Left lung (tissue), 10 donors: ENCODE measurements around the gene NFATC4. TPM values are rescaled to one million over a fixed set of nuclear protein-coding genes. Genes with fewer than 3 reads are reported as not detected.
A peak's percentile ranks its signal among the peaks of the same experiment; 100 is the strongest.

Experiments used
- ATAC-seq: fragments of 200-7000 bp; cut with Tn5 transposase; one replicate; pipeline ENCODE4 v1.9.1; 2020; ENCODE audit warnings: moderate library complexity
- DNase-seq, 4 donors: peaks; one replicate each; pipeline ENCODE4 v3.0.0-alpha.2; 2013 to 2020
- H3K27ac ChIP-seq, 2 donors: fragments of 200-600 bp; sonication (generic) in 1 of 2; one replicate each; pipeline versions ENCODE4 v1.5.0 to v1.8.0; 2020 to 2021
- H3K27me3 ChIP-seq, 2 donors: fragments of 200-600 bp; sonication (generic) in 1 of 2; one replicate each; pipeline versions ENCODE4 v1.5.0 to v1.8.0; 2020 to 2021
- H3K36me3 ChIP-seq, 2 donors: fragments of 200-600 bp; sonication (generic) in 1 of 2; one replicate each; pipeline versions ENCODE4 v1.5.0 to v1.8.0; 2020 to 2021
- H3K4me1 ChIP-seq, 2 donors: fragments of 200-600 bp; one replicate each; pipeline ENCODE4 v1.8.0; 2021
- H3K4me3 ChIP-seq, 2 donors: fragments of 200-600 bp; sonication (generic) in 1 of 2; one replicate each; pipeline versions ENCODE4 v1.5.0 to v1.8.0; 2020 to 2021; ENCODE audit warnings: mild to moderate bottlenecking in 1 of 2
- H3K9me3 ChIP-seq, 2 donors: fragments of 200-600 bp; sonication (generic) in 1 of 2; one replicate each; pipeline versions ENCODE4 v1.5.0 to v1.8.0; 2020 to 2021
- intact Hi-C, 2 donors: fragments of 100-400 bp; cut with DNase I; formaldehyde crosslinking; loops; one replicate each; pipeline versions ENCODE4 v1.11.2 to v1.14.2; 2022
- polyA plus RNA-seq, 6 donors: library from polyadenylated mRNA; unstranded; fragments of 120-200 nt; gene quantifications; one replicate each; pipeline ENCODE4 v1.2.1, GENCODE V29; 2013; ENCODE audit not compliant: insufficient read length in 6 of 6
- total RNA-seq, 2 donors: library from RNA; stranded (reverse); fragmentation: NEBNext Ultra II Directional; extraction: Animal tissue kit (Norgen Biotek cat#: 25700); gene quantifications; one replicate each; pipeline ENCODE4 v1.2.1, GENCODE V29; 2021
- TF ChIP-seq, protein P1 (sequence below), 2 donors: fragments of 200-600 bp; sonication (generic) in 1 of 2; IDR thresholded peaks; one replicate each; pipeline versions ENCODE4 v1.5.0 to v1.8.0; 2021; ENCODE audit warnings: antibody characterized with exemption in 2 of 2
- donor health status: DM: no; HTN: yes; CAD: no.
- donor health status: DM: no; HTN: no; CAD: no.

Gene NFATC4
- total and polyA plus RNA-seq, 8 donors = 39.4 to 102 (median 81.1) TPM

DNA sequence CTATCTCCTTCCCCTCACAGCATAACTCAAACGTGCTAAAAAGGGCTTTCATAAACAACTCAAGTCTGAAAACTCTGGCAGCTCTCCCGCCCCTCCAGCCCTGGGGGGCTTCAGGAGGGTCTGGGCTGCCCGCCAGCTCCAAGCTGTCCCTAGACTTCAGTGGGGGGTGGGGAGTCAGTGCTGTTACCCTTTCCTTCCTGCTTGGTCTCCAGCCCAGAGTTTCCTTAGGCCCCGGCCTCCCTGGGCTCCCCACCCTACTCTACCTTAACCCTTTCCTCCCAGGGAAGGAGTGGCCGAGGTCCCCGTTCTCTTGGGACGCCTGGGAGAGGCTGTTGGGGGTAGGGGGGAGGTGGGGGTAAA, 30.3 kb downstream of the NFATC4 start:
- TF ChIP-seq, protein P1, sequence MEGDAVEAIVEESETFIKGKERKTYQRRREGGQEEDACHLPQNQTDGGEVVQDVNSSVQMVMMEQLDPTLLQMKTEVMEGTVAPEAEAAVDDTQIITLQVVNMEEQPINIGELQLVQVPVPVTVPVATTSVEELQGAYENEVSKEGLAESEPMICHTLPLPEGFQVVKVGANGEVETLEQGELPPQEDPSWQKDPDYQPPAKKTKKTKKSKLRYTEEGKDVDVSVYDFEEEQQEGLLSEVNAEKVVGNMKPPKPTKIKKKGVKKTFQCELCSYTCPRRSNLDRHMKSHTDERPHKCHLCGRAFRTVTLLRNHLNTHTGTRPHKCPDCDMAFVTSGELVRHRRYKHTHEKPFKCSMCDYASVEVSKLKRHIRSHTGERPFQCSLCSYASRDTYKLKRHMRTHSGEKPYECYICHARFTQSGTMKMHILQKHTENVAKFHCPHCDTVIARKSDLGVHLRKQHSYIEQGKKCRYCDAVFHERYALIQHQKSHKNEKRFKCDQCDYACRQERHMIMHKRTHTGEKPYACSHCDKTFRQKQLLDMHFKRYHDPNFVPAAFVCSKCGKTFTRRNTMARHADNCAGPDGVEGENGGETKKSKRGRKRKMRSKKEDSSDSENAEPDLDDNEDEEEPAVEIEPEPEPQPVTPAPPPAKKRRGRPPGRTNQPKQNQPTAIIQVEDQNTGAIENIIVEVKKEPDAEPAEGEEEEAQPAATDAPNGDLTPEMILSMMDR (IDR thresholded peaks at IDR 0.05) = no peak
- intact Hi-C loops = no loop called here
- H3K4me1 ChIP-seq = peaks cover 6 to 37% of the 10 kb centered on the region in 2 donors
- ATAC-seq = peak; percentile 27
- peak in 2 of 4 donors; percentile 86 to 94 for DNase-seq
- peak overlapping the region; percentile 56 to 68 for H3K27ac ChIP-seq
- H3K9me3 ChIP-seq = no peaks in the 10 kb centered on the region
- H3K4me3 ChIP-seq = peak overlapping the region; percentile 57 to 61
- no peaks in the 10 kb centered on the region for H3K27me3 ChIP-seq
- no peaks in the 10 kb centered on the region for H3K36me3 ChIP-seq

DNA sequence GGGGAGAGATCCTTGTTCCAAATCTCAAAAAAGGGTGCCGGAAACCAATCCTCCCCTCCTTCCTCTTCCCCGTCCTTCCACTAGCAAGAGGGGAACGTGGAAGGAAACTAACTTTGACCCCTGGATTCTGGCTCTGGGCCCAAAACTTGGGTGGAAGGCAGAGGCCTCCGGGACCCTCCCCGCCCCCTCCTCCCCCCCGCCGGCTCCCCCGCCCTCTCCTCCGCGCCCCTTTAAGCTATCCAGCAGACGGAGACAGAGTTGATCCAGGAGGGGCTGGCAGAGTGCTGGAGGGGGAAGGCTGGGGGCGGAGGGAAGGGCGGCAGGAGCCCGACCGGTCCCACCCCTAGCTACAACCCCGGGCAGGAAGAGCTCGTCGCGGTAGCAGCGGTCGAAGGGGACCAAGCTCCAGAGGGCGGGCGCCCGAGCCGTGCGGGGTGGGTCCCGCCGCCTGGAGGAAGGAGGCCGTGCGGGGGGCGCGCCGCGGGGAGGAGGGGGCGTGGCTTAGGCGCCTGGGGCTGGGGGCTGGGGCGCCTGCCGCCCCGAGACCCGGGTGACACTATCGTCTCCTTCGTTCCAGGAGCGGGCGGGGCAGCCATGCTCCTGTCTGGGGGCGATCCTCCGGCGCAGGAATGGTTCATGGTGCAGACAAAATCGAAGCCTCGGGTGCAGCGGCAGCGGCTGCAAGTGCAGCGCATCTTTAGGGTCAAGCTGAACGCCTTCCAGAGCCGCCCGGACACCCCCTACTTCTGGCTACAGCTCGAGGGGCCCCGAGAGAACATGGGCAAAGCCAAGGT, 30.9 kb downstream of the NFATC4 start, which contains the start of gene NYNRIN:
TSS of gene NYNRIN (plus strand) at position 351 of the 794 bp plus-strand sequence. CDS start at position 595, 244 bp downstream.
- DNase-seq = peak; percentile 55 to 91 (median 78)
- TF ChIP-seq, protein P1 (IDR thresholded peaks at IDR 0.05) = no peak
- intact Hi-C loops = no loop called here
- Histone ChIP-seq H3K36me3 (no peaks in the 10 kb centered on the region), H3K9me3 (no peaks in the 10 kb centered on the region), H3K27me3 (no peaks in the 10 kb centered on the region), H3K4me1 (peaks cover 6 to 40% of the 10 kb centered on the region in 2 donors), H3K4me3 (peak within 1 kb of the TSS; percentile 57 to 61), H3K27ac (peak within 1 kb of the TSS; percentile 56 to 68)
- ATAC-seq = peak; percentile 78

DNA sequence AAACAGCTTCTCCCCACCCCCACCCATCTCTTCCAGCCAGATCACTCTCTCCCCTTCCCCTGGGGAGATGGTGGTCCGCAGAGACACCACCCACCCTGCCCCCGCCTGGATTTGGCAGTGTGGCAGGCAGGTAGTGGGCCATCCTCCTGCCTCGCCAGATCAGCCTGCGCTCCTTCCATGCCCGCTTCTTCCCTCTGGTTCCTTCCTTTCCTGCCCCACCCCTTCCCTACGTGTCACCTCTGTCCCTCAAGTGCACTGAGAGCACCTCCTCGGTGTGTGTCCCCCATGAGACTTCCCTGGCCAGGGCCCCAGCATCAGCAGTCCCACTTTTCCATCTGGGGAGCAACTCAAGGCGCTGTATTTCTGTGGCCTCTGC, 31.5 kb downstream of the NFATC4 start:
- Histone ChIP-seq H3K27ac (peak overlapping the region; percentile 56 to 68), H3K9me3 (no peaks in the 10 kb centered on the region), H3K36me3 (no peaks in the 10 kb centered on the region), H3K27me3 (no peaks in the 10 kb centered on the region), H3K4me3 (peak overlapping the region; percentile 57 to 61), H3K4me1 (peaks cover 6 to 40% of the 10 kb centered on the region in 2 donors)
- intact Hi-C loops = no loop called here
- no peak for DNase-seq
- peak; percentile 29 for ATAC-seq
- TF ChIP-seq, protein P1 (IDR thresholded peaks at IDR 0.05) = no peak

DNA sequence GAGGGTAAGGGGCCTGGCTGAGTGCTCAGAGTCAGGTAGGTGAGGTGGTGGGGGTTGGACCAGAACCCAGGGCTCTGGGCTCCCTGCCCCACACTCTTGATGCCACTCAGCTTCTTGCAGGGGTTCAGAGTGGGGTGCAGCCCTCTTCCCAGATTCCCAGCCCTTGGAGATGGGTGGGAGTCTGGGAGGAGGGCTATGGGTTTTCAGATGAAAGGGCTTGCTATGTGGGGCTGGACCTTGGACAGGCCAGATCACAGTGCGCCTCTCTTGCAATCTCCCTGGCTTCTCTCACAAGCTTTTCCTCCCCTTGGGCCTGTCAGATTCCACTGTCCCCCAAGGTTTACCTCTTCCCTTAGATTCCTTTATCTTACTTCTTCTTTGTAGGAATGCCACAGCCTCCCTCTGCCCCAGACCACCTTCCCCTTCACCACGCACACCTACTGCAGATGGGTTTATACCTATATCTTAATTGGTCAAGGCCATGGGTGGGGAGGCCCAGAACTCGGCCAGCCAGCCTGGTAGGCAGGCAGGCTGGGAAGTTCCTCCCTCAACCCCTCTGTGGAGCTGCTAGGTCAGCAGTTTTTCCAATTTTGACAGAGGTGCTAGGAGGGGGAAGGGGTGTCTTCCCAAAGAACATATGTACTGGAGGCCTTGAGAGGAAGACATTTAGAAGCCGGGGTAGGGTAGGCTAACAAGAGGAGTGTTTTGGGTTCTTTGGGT, 32.2 kb downstream of the NFATC4 start:
- Histone ChIP-seq H3K9me3 (no peaks in the 10 kb centered on the region), H3K4me3 (peak overlapping the region; percentile 57 to 61), H3K4me1 (peaks cover 6 to 40% of the 10 kb centered on the region in 2 donors), H3K36me3 (no peaks in the 10 kb centered on the region), H3K27me3 (no peaks in the 10 kb centered on the region), H3K27ac (peak overlapping the region in 1 of 2 donors; percentile 68)
- intact Hi-C loops = no loop called here
- ATAC-seq = no peak
- TF ChIP-seq, protein P1 (IDR thresholded peaks at IDR 0.05) = no peak
- peak in 1 of 4 donors; percentile 61 for DNase-seq
